ENCODE data around the gene ASIC2.

DNA sequence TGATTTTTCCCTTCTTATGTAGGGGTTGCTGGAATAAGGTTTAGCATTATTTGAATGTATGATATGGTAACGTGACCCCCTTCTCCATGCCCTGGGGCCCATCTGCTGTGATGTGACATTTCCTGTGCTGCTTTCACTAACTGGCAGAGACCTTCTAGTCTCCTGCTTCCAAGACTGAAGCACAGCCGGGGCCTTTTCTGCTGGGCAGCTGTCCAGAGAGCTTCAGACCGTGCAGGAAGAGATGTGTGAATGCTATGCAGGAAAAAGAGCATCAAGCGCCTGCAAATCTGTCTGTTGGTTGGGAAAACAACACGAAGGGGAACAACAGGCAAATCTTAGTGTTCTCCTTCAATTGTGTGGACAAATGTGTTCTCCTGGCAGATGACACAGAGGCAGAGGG lies 173.0 kb downstream of the ASIC2 start:
- TF ChIP-seq, protein P1, sequence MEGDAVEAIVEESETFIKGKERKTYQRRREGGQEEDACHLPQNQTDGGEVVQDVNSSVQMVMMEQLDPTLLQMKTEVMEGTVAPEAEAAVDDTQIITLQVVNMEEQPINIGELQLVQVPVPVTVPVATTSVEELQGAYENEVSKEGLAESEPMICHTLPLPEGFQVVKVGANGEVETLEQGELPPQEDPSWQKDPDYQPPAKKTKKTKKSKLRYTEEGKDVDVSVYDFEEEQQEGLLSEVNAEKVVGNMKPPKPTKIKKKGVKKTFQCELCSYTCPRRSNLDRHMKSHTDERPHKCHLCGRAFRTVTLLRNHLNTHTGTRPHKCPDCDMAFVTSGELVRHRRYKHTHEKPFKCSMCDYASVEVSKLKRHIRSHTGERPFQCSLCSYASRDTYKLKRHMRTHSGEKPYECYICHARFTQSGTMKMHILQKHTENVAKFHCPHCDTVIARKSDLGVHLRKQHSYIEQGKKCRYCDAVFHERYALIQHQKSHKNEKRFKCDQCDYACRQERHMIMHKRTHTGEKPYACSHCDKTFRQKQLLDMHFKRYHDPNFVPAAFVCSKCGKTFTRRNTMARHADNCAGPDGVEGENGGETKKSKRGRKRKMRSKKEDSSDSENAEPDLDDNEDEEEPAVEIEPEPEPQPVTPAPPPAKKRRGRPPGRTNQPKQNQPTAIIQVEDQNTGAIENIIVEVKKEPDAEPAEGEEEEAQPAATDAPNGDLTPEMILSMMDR (IDR thresholded peaks at IDR 0.05), result no peak
- no peak for TF ChIP-seq ZFX (IDR thresholded peaks at IDR 0.05; ENCODE audit: borderline replicate concordance)
